OCI-LY1 (cell line): ENCODE data around the gene SLC27A4.

Experiments
- H2AFZ ChIP-seq: fragments of 200-600 bp; sonication (generic), shearing (Covaris generic); 2 replicates; pipeline ENCODE4 v1.6.0; 2014; ENCODE audit warnings: antibody characterized with exemption, mild to moderate bottlenecking, low read length
- H3F3A ChIP-seq: fragments of 200-600 bp; sonication (generic), shearing (Covaris generic); 2 replicates; pipeline ENCODE4 v1.6.0; 2014; ENCODE audit warnings: mild to moderate bottlenecking, antibody characterized with exemption, low read length, moderate library complexity; ENCODE audit not compliant: insufficient read depth
- H3K27ac ChIP-seq: fragments of 200-600 bp; sonication (generic); 2 replicates; pipeline ENCODE4 v1.5.1; 2014; ENCODE audit warnings: low read length, mixed run types, mild to moderate bottlenecking, low read depth; ENCODE audit not compliant: poor library complexity, severe bottlenecking
- H3K27me3 ChIP-seq: fragments of 200-600 bp; sonication (generic); 2 replicates; pipeline ENCODE4 v1.6.0; 2014; ENCODE audit warnings: antibody characterized with exemption, mild to moderate bottlenecking, low read length, moderate library complexity; ENCODE audit not compliant: insufficient read depth
- H3K36me3 ChIP-seq: fragments of 200-600 bp; sonication (generic); 2 replicates; pipeline ENCODE4 v1.6.1; 2014; ENCODE audit warnings: mild to moderate bottlenecking, antibody characterized with exemption, low read length, moderate library complexity, mixed read lengths; ENCODE audit not compliant: insufficient read depth
- H3K4me1 ChIP-seq: fragments of 200-600 bp; sonication (generic); 2 replicates; pipeline ENCODE4 v1.5.1; 2014; ENCODE audit warnings: mild to moderate bottlenecking, low read length, moderate library complexity; ENCODE audit not compliant: insufficient read depth, severe bottlenecking
- H3K4me2 ChIP-seq: fragments of 200-600 bp; sonication (generic), shearing (Covaris generic); 2 replicates; pipeline ENCODE4 v1.6.1; 2014; ENCODE audit warnings: low read length
- H3K4me3 ChIP-seq: fragments of 200-600 bp; sonication (generic); 2 replicates; pipeline ENCODE4 v1.5.1; 2014; ENCODE audit warnings: low read length, low read depth, mild to moderate bottlenecking, mixed read lengths; ENCODE audit not compliant: poor library complexity, severe bottlenecking
- H3K79me2 ChIP-seq: fragments of 200-600 bp; shearing (Covaris generic); 2 replicates; pipeline ENCODE4 v1.6.1; 2016; ENCODE audit warnings: mixed run types, low read length, mixed read lengths; ENCODE audit not compliant: insufficient read depth
- H3K9ac ChIP-seq: fragments of 200-600 bp; sonication (generic), shearing (Covaris generic); 2 replicates; pipeline ENCODE4 v1.6.1; 2014; ENCODE audit warnings: mild to moderate bottlenecking, low read length, mixed read lengths
- H3K9me2 ChIP-seq: fragments of 200-600 bp; sonication (generic), shearing (Covaris generic); 2 replicates; pipeline ENCODE4 v1.6.1; 2014; ENCODE audit warnings: low read depth, mild to moderate bottlenecking, low read length, mixed read lengths
- H3K9me3 ChIP-seq: fragments of 200-600 bp; shearing (Covaris generic); 2 replicates; pipeline ENCODE4 v1.6.1; 2014; ENCODE audit warnings: low read length, mixed read lengths
- H4K20me1 ChIP-seq: fragments of 200-600 bp; sonication (generic), shearing (Covaris generic); 2 replicates; pipeline ENCODE4 v1.6.0; 2016; ENCODE audit warnings: mild to moderate bottlenecking, low read length; ENCODE audit not compliant: insufficient read depth
- CTCF ChIP-seq: fragments of 200-600 bp; sonication (generic), shearing (Covaris generic); IDR thresholded peaks from 2 replicates; pipeline ENCODE4 v1.5.1; 2017; ENCODE audit warnings: mild to moderate bottlenecking, antibody characterized with exemption, low read length, moderate library complexity, mixed read lengths
- EZH2 ChIP-seq: fragments of 200-600 bp; sonication (generic), shearing (Covaris generic); IDR thresholded peaks from 2 replicates; pipeline ENCODE4 v1.8.0; 2017; ENCODE audit warnings: borderline replicate concordance, mixed run types, mild to moderate bottlenecking, antibody characterized with exemption, low read length, moderate library complexity, mixed read lengths

Gene SLC27A4

GRCh38 chr9:128393145-128393775 lies 52.9 kb downstream of the SLC27A4 start:
- Histone ChIP-seq H2AFZ (no peak overlapping the region), H3K9ac (no peak overlapping the region), H3K9me2 (no peaks in the 10 kb centered on the region), H3K4me1 (no peaks in the 10 kb centered on the region), H3K36me3 (peaks cover 17% of the 10 kb centered on the region), H3K27ac (no peak overlapping the region), H3K4me2 (no peak overlapping the region), H3K27me3 (no peaks in the 10 kb centered on the region), H3K4me3 (no peak overlapping the region), H3K9me3 (no peaks in the 10 kb centered on the region), H3F3A (no peaks in the 10 kb centered on the region), H3K79me2 (no peaks in the 10 kb centered on the region), H4K20me1 (no peaks in the 10 kb centered on the region)
- no peak for TF ChIP-seq EZH2

- H2AFZ ChIP-seq = no peak overlapping the region
- H3K9me2 ChIP-seq = no peaks in the 10 kb centered on the region
- no peak overlapping the region for H3K9ac ChIP-seq
- H3K27ac ChIP-seq = no peak overlapping the region
- H3K9me3 ChIP-seq = no peaks in the 10 kb centered on the region
- no peaks in the 10 kb centered on the region for H3F3A ChIP-seq
- H3K27me3 ChIP-seq = no peaks in the 10 kb centered on the region
- H3K4me2 ChIP-seq = no peak overlapping the region
- no peaks in the 10 kb centered on the region for H3K4me1 ChIP-seq
- no peak overlapping the region for H3K4me3 ChIP-seq
- peaks cover 10% of the 10 kb centered on the region for H3K36me3 ChIP-seq
- no peaks in the 10 kb centered on the region for H3K79me2 ChIP-seq
- no peaks in the 10 kb centered on the region for H4K20me1 ChIP-seq
- no peak for TF ChIP-seq EZH2
- no peak for TF ChIP-seq CTCF
Measured at GRCh38 chr9:128393970-128394369, 53.6 kb downstream of the SLC27A4 start.

- no peak overlapping the region for H3K9ac ChIP-seq
- no peak overlapping the region for H2AFZ ChIP-seq
- no peaks in the 10 kb centered on the region for H3K9me2 ChIP-seq
- no peak overlapping the region for H3K4me2 ChIP-seq
- no peaks in the 10 kb centered on the region for H3K27me3 ChIP-seq
- TF ChIP-seq EZH2 (no peak), CTCF (no peak)
- H3K27ac ChIP-seq = no peak overlapping the region
- H3K9me3 ChIP-seq = no peaks in the 10 kb centered on the region
- H3K4me3 ChIP-seq = no peak overlapping the region
- no peaks in the 10 kb centered on the region for H3K4me1 ChIP-seq
- peaks cover 6% of the 10 kb centered on the region for H3K36me3 ChIP-seq
- no peaks in the 10 kb centered on the region for H3F3A ChIP-seq
- H4K20me1 ChIP-seq = no peaks in the 10 kb centered on the region
- H3K79me2 ChIP-seq = no peaks in the 10 kb centered on the region
Measured at GRCh38 chr9:128394379-128395168, 54.2 kb downstream of the SLC27A4 start.
